NCI-H2171 treated with DMSO at 0.1 percent for 48 hours (cell line): ENCODE results near the gene ITGA8.
"Not testable (repeated sequence)": the region's sequence is repeated elsewhere in the genome, so short reads cannot be mapped to it uniquely, and the experiment has no call there.

Experiments used
- DNase-seq: peaks from one replicate; lab custom pipeline; 2025; lab: John Stamatoyannopoulos, UW

The ITGA8 gene

DNA sequence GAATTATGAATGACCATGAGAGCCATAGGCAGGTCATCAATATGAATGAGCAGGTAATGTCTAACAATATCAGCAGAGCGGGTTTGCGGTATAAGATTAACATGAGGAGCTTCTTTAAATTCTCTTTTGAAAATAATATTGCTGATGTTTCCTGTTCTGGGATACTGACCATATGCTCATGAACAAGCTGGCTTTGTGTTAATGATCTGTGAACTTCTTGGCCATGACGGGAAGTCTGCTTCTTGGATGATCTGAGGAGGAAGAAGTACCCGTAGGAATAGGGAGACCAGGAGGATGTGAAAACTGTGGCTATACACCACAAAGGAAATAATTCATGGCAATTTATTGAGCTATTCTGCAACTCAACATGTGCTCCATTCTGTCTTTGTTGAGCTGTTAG, 38.6 kb downstream of the ITGA8 start:
- no peak for DNase-seq

GRCh38 chr10:15678851-15679250, 40.9 kb downstream of the ITGA8 start:
- no peak for DNase-seq

GRCh38 chr10:15672469-15672868, 47.3 kb downstream of the ITGA8 start:
- DNase-seq = no peak

- no peak for DNase-seq
These were observed 48.8 kb downstream of the ITGA8 start for GRCh38 chr10:15670880-15671279.

DNA sequence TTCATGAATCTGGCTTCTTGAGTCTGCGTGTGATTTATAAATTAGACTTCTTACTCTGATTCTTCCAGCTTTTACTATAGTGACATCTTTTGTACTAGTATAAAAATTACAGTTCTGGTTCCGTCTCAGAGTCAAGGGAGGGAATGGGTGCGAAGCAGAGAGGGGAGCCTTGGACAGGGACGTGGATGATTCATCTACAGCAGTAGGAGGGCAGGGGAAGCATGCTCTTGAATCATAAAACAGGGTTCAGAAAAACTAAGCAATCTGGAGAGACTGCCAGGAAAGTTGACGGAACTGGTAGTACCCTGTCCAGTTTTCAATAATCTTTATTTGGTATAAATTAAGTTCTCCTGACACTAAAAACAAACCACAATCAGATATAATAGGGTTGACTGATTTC, 58.1 kb downstream of the ITGA8 start:
- no peak for DNase-seq

GRCh38 chr10:15660990-15661389, 58.7 kb downstream of the ITGA8 start:
- DNase-seq = no peak

GRCh38 chr10:15658069-15658702, 61.5 kb downstream of the ITGA8 start:
- no peak for DNase-seq

DNA sequence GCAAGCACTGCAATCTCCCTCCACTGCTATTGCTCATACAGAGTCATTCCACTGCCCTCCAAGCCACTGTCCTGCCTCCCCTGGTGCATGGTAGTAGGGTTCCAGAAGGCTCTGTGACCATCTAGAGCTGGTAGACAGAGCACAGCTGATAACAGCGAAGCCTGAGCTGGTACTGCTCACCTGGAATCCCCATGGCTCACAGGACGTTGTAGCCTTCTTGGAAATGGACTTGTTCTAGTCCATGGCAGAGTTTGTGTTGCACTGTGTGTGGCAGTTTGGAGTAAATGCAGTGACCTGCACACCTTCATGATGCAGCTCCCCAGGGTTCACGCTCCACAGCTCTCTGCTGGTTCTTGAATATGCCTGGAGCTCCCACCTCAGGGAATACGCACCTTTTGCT, 67.0 kb downstream of the ITGA8 start:
- DNase-seq = no peak

- no peak for DNase-seq
These were observed 67.6 kb downstream of the ITGA8 start for GRCh38 chr10:15652117-15652516.

GRCh38 chr10:15651175-15651574, 68.5 kb downstream of the ITGA8 start:
- DNase-seq = no peak

- DNase-seq = no peak
These were observed 77.6 kb downstream of the ITGA8 start for GRCh38 chr10:15642095-15642494.

- DNase-seq = no peak
These were observed 79.1 kb downstream of the ITGA8 start for GRCh38 chr10:15640536-15641085.

GRCh38 chr10:15636446-15636845, 83.3 kb downstream of the ITGA8 start:
- DNase-seq = no peak

- DNase-seq = no peak
These were observed 87.1 kb downstream of the ITGA8 start for GRCh38 chr10:15632456-15633091.

GRCh38 chr10:15631205-15631604, 88.5 kb downstream of the ITGA8 start:
- DNase-seq = not testable (repeated sequence)

DNA sequence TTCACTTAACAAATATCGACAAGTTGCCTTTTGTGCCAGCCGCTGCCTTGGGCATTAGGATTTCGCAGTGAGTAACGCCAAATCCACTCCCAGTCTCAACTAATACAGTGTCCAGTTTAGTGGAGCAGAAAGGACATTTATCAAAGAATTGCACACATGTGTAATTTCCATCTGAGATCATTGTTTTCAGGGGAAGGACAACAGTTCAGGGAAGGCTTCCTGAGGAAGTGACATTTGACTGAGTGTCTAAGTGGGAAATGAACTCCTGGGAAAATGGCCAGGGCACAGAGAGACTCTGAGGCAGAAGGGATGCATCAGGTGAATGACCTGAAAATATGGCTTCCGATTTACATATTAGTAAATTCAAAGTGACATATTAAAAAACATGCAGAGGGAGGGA, 89.4 kb downstream of the ITGA8 start:
- peak; percentile 11 for DNase-seq

GRCh38 chr10:15627617-15628196, 92.0 kb downstream of the ITGA8 start:
- no peak for DNase-seq

- DNase-seq = no peak
These were observed 92.8 kb downstream of the ITGA8 start for GRCh38 chr10:15626937-15627336.

DNA sequence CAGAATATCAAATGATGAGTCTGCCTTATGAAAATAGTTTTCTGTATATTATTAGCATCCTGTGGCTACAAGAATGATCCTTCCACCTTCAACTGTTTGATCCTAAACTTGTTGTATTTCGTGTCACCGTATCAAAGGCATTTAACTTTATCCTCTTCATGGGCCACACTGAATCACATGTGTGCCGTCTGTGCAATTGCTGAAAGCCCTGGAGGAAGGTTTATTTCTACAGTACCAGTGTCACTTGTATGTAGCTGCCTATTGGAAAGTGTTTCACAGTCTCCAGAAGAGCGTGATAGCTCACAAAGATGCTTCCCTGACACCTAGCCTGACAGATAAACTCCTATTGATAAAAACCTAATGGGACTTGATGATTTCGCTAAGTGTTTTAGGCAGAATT, 94.5 kb downstream of the ITGA8 start:
- DNase-seq = no peak

GRCh38 chr10:15624401-15625196, 95.1 kb downstream of the ITGA8 start:
- no peak for DNase-seq

DNA sequence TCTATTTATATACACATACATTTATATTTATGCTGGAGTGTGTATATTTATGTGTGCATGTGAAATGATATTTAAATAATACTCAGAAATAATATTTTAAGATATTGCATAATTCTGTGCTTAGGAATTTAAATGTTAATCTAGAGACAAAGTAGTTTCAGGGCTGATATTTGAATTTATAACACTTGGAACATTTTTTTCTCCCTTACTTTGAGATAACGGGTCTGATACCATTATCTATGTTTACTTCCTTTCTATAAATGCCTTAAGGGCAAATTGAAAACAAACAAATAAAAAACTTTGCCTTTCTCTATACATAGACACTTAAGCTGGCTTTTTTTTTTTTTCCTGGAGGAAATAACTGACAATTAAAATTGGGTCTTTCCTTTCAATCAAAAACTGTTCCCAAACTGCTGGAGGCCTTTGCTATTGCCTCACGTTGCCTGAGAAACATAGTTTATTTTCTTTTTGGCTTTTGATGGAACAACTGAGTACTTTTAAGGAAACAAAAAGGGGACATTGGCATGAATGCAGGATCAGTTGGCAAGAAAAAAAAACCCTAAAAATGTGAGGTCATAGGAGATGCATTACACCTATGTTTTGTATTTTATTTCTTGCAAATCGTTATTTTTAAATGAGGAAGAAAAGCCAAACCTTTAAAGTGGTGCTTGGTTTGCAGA, 98.7 kb downstream of the ITGA8 start:
- no peak for DNase-seq

- DNase-seq = no peak
These were observed 99.4 kb downstream of the ITGA8 start for GRCh38 chr10:15620337-15620736.
